Keratinocyte (primary cell): Measurements from ENCODE around the gene GHRH. TPM values are rescaled to one million over a fixed set of nuclear protein-coding genes. Genes with fewer than 3 reads are reported as not detected.

Source experiments
- DNase-seq: peaks from one replicate; pipeline ENCODE4 v3.0.0-alpha.2; 2011; ENCODE audit warnings: low read depth, missing footprints, low spot score
- FAIRE-seq: peaks from 2 replicates; lab custom pipeline; 2011; peaks lifted over from hg19 to GRCh38; lab: Jason Lieb, UNC
- H2AFZ ChIP-seq: 2 replicates; pipeline ENCODE4 v1.6.0; 2012; ENCODE audit warnings: low read length, control low read depth, inconsistent platforms; ENCODE audit not compliant: control insufficient read depth
- H3K27ac ChIP-seq: 2 replicates; pipeline ENCODE4 v1.5.1; 2011; ENCODE audit warnings: low read length; ENCODE audit not compliant: control insufficient read depth, insufficient read depth
- H3K27me3 ChIP-seq: 3 replicates; pipeline ENCODE4 v1.6.0; 2011; ENCODE audit warnings: low read length; ENCODE audit not compliant: control insufficient read depth, insufficient read depth; ENCODE audit errors: extremely low read depth
- H3K36me3 ChIP-seq, 2 experiments: 2 replicates in 1 of 2; 3 replicates in 1 of 2; pipeline ENCODE4 v1.5.1; 2011; ENCODE audit warnings: low read length in 2 of 2, mild to moderate bottlenecking in 1 of 2; ENCODE audit not compliant: control insufficient read depth in 2 of 2, insufficient read depth in 2 of 2; ENCODE audit errors: extremely low read depth in 1 of 2
- H3K4me1 ChIP-seq: 3 replicates; pipeline ENCODE4 v1.5.1; 2011; ENCODE audit warnings: low read length; ENCODE audit not compliant: control insufficient read depth, insufficient read depth; ENCODE audit errors: extremely low read depth
- H3K4me2 ChIP-seq: 3 replicates; pipeline ENCODE4 v1.6.0; 2011; ENCODE audit warnings: low read depth, low read length; ENCODE audit not compliant: control insufficient read depth, insufficient read depth; ENCODE audit errors: extremely low read depth
- H3K4me3 ChIP-seq, 3 experiments: fragments of 200-600 bp in 1 of 3; sonication (generic) in 1 of 3; 2 replicates in 2 of 3; 3 replicates in 1 of 3; pipeline ENCODE4 v1.5.1; 2011 to 2016; ENCODE audit warnings: low read length in 3 of 3, mild to moderate bottlenecking in 3 of 3, control low read depth in 2 of 3, inconsistent platforms in 1 of 3, low read depth in 1 of 3, mixed read lengths in 1 of 3, mixed run types in 1 of 3, moderate library complexity in 1 of 3; ENCODE audit not compliant: control insufficient read depth in 2 of 3, insufficient read depth in 2 of 3; ENCODE audit errors: extremely low read depth in 1 of 3
- H3K79me2 ChIP-seq: 2 replicates; pipeline ENCODE4 v1.6.0; 2012; ENCODE audit warnings: low read length; ENCODE audit not compliant: control insufficient read depth, insufficient read depth
- H3K9ac ChIP-seq: 3 replicates; pipeline ENCODE4 v1.6.0; 2011; ENCODE audit warnings: low read length; ENCODE audit not compliant: control insufficient read depth, insufficient read depth; ENCODE audit errors: extremely low read depth
- H3K9me1 ChIP-seq: 3 replicates; pipeline ENCODE4 v1.6.0; 2011; ENCODE audit warnings: low read length; ENCODE audit not compliant: control insufficient read depth, insufficient read depth; ENCODE audit errors: extremely low read depth
- H3K9me3 ChIP-seq: 2 replicates; pipeline ENCODE4 v1.5.1; 2012; ENCODE audit warnings: low read depth, low read length; ENCODE audit not compliant: control insufficient read depth
- H4K20me1 ChIP-seq: 3 replicates; pipeline ENCODE4 v1.6.0; 2011; ENCODE audit warnings: low read length; ENCODE audit not compliant: control insufficient read depth, insufficient read depth; ENCODE audit errors: extremely low read depth
- EZH2 ChIP-seq: IDR thresholded peaks from one replicate; pipeline ENCODE4 v1.6.1; 2012; ENCODE audit warnings: inconsistent platforms, mild to moderate bottlenecking, low read length, moderate library complexity
- dilution Hi-C: fragments of 300-500 bp; cut with MboI; formaldehyde crosslinking; loops from one replicate; pipeline ENCODE4 v1.7.0; 2020; ENCODE audit warnings: low sequenced_read_pairs; ENCODE audit not compliant: extremely low pct_ligation_motif_present
- polyA plus RNA-seq, 5 experiments: library from polyadenylated mRNA; depleted of rRNA in 3 of 5; stranded (reverse) in 3 of 5; stranded (forward) in 1 of 5; unstranded in 1 of 5; fragments of >200 nt; gene quantifications; 1 replicate in 1 of 5; 2 replicates in 3 of 5; 3 replicates in 1 of 5; pipeline versions ENCODE4 v1.2.1 to v1.2.3, GENCODE V29; 2011 to 2012; ENCODE audit warnings: missing spikeins in 2 of 5, low read depth in 1 of 5, low replicate concordance in 1 of 5
- TF ChIP-seq, protein P1 (sequence below), 3 experiments: IDR thresholded peaks in 1 of 3; conservative IDR thresholded peaks in 1 of 3; optimal IDR thresholded peaks in 1 of 3; 2 replicates in 2 of 3; 3 replicates in 1 of 3; pipeline versions ENCODE3 to v1.5.1; 2011; ENCODE audit warnings: low read length in 3 of 3, mild to moderate bottlenecking in 3 of 3, moderate library complexity in 2 of 3, control low read depth in 1 of 3, inconsistent platforms in 1 of 3; ENCODE audit not compliant: insufficient read depth in 2 of 3; ENCODE audit errors: extremely low read depth in 1 of 3

Gene GHRH
- polyA plus RNA-seq, 1 donor (not counting 4 experiments of a cell fraction or from before 2014, with no cell fraction given) = not detected

- no peak overlapping the region for H3K9ac ChIP-seq
- no peak overlapping the region for H3K27ac ChIP-seq
- H3K9me1 ChIP-seq = peaks cover 2% of the 10 kb centered on the region
- no peaks in the 10 kb centered on the region for H3K79me2 ChIP-seq
- H3K4me3 ChIP-seq = no peak overlapping the region
- FAIRE-seq (no peak), DNase-seq (no peak)
- H3K36me3 ChIP-seq = peaks cover 27 to 60% of the 10 kb centered on the region in 2 experiments
- no peak overlapping the region for H3K4me2 ChIP-seq
- H3K9me3 ChIP-seq = no peaks in the 10 kb centered on the region
- dilution Hi-C loops = no loop called here
- TF ChIP-seq EZH2 = no peak
- TF ChIP-seq, protein P1, sequence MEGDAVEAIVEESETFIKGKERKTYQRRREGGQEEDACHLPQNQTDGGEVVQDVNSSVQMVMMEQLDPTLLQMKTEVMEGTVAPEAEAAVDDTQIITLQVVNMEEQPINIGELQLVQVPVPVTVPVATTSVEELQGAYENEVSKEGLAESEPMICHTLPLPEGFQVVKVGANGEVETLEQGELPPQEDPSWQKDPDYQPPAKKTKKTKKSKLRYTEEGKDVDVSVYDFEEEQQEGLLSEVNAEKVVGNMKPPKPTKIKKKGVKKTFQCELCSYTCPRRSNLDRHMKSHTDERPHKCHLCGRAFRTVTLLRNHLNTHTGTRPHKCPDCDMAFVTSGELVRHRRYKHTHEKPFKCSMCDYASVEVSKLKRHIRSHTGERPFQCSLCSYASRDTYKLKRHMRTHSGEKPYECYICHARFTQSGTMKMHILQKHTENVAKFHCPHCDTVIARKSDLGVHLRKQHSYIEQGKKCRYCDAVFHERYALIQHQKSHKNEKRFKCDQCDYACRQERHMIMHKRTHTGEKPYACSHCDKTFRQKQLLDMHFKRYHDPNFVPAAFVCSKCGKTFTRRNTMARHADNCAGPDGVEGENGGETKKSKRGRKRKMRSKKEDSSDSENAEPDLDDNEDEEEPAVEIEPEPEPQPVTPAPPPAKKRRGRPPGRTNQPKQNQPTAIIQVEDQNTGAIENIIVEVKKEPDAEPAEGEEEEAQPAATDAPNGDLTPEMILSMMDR (optimal IDR thresholded peaks at IDR 0.05 in 1 of 3, IDR thresholded peaks at IDR 0.05 in 1 of 3, conservative IDR thresholded peaks at IDR 0.05 in 1 of 3; ENCODE audit: extremely low read depth in 1 of 3, insufficient read depth in 2 of 3, low read length in 3 of 3) = no peak
- peaks cover 18% of the 10 kb centered on the region for H3K4me1 ChIP-seq
- no peaks in the 10 kb centered on the region for H3K27me3 ChIP-seq
- peaks cover 3% of the 10 kb centered on the region for H4K20me1 ChIP-seq
- H2AFZ ChIP-seq = no peak overlapping the region
Measured at GRCh38 chr20:37226889-37227288, 34.7 kb downstream of the GHRH start.

DNA sequence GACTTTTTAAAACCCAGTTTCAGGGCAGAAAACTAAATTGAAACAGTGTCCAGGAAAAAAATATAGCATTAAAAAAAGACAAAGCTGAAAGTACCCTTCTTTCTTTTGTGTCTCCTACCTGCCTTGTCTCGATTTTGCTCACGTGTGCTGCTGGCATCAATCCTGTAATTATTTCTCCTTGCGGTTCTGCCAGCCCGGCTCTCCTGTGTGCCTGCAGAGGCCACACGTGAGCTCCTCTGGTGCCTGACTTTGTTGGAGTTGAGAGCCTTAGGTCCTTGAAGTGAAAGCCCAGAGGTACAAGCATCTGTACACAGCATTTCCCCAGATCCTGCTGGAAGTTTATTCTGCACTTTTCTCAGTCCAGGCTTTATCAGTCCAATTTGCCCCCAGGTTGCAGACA is 36.5 kb downstream of the GHRH start:
- Histone ChIP-seq H3K4me1 (peaks cover 16% of the 10 kb centered on the region), H4K20me1 (peaks cover 2% of the 10 kb centered on the region), H3K27me3 (no peaks in the 10 kb centered on the region), H3K9ac (no peak overlapping the region), H2AFZ (no peak overlapping the region), H3K79me2 (peaks cover 1% of the 10 kb centered on the region), H3K4me3 (no peak overlapping the region), H3K9me1 (peaks cover 2% of the 10 kb centered on the region), H3K4me2 (no peak overlapping the region), H3K36me3 (peaks cover 21 to 65% of the 10 kb centered on the region in 2 experiments), H3K27ac (no peak overlapping the region), H3K9me3 (no peaks in the 10 kb centered on the region)
- dilution Hi-C loops = no loop called here
- TF ChIP-seq, protein P1 (optimal IDR thresholded peaks at IDR 0.05 in 1 of 3, IDR thresholded peaks at IDR 0.05 in 1 of 3, conservative IDR thresholded peaks at IDR 0.05 in 1 of 3; ENCODE audit: extremely low read depth in 1 of 3, insufficient read depth in 2 of 3, low read length in 3 of 3) = no peak
- TF ChIP-seq EZH2 = no peak
- DNase-seq = no peak
- FAIRE-seq = no peak
